Measurements from ENCODE around the gene CCZ1.
"Not testable (repeated sequence)": the region's sequence is repeated elsewhere in the genome, so short reads cannot be mapped to it uniquely, and the experiment has no call there.

CCZ1 gene

DNA sequence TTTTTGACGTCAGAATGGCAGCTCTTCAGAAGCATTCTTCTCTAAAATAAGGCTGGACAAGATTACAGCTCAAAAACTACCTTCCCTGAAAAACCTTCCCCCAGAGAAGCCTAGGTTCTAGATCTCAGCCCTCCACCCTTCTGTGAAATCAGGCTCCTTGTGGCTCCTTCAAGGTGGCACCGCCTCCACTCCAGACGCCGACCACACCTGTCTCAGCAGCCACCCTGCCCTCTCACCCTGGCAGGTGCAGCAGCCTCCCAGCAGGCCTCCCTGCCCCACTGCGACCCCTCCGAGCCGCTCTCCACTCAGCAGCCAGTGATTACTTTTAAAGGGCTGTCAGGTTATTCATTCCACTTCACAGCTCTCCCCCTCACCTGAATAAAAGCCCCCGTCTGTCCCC lies 75.0 kb downstream of the CCZ1 start:
- not testable (repeated sequence) for H3K27me3 ChIP-seq (ENCODE audit: control insufficient read depth in 1 of 2, insufficient read depth in 2 of 2, low read length in 2 of 2); H3K4me1 ChIP-seq (ENCODE audit: control insufficient read depth, insufficient read depth, low read length); H3K27ac ChIP-seq (ENCODE audit: low read length)

More for the DNA sequence above, 75.0 kb downstream of the CCZ1 start:
- H3K36me3 ChIP-seq (ENCODE audit: control insufficient read depth in 2 of 2, insufficient read depth in 2 of 2, low read length in 2 of 2); H3K4me3 ChIP-seq (ENCODE audit: low read length in 2 of 2); H3K9ac ChIP-seq (ENCODE audit: low read length in 2 of 2); H3K9me3 ChIP-seq (ENCODE audit: control insufficient read depth in 2 of 2, low read length in 2 of 2): not testable (repeated sequence)

Measured in stomach smooth muscle (tissue), 2 donors.